IPS-15b (cell line): ENCODE results near the gene ADAM17.
A peak's percentile ranks its signal among the peaks of the same experiment; 100 is the strongest.

Experiments used
- H3K27me3 ChIP-seq: one replicate; pipeline ENCODE4 v1.6.1; 2013; ENCODE audit warnings: low read length; ENCODE audit not compliant: control insufficient read depth, insufficient read depth
- H3K36me3 ChIP-seq: one replicate; pipeline ENCODE4 v1.6.1; 2013; ENCODE audit warnings: low read length; ENCODE audit not compliant: control insufficient read depth, insufficient read depth
- H3K4me1 ChIP-seq: one replicate; pipeline ENCODE4 v1.6.1; 2013; ENCODE audit warnings: mild to moderate bottlenecking, low read length; ENCODE audit not compliant: control insufficient read depth, insufficient read depth
- H3K4me3 ChIP-seq: one replicate; pipeline ENCODE4 v1.5.1; 2013; ENCODE audit warnings: low read depth, low read length
- H3K9ac ChIP-seq: one replicate; pipeline ENCODE4 v1.6.1; 2013; ENCODE audit warnings: low read depth, mild to moderate bottlenecking, low read length
- H3K9me3 ChIP-seq: one replicate; pipeline ENCODE4 v1.6.1; 2013; ENCODE audit warnings: mild to moderate bottlenecking, low read length; ENCODE audit not compliant: control insufficient read depth, insufficient read depth

Gene ADAM17

GRCh38 chr2:9478526-9478925 is 77.1 kb downstream of the ADAM17 start:
- no peaks in the 10 kb centered on the region for H3K9me3 ChIP-seq
- H3K27me3 ChIP-seq, result peaks cover 3% of the 10 kb centered on the region
- no peak overlapping the region for H3K9ac ChIP-seq
- peaks cover 7% of the 10 kb centered on the region for H3K4me1 ChIP-seq
- no peak overlapping the region for H3K4me3 ChIP-seq
- H3K36me3 ChIP-seq, result peaks cover 1% of the 10 kb centered on the region

GRCh38 chr2:9477914-9478313 is 77.7 kb downstream of the ADAM17 start:
- peaks cover 3% of the 10 kb centered on the region for H3K27me3 ChIP-seq
- no peaks in the 10 kb centered on the region for H3K9me3 ChIP-seq
- H3K4me3 ChIP-seq, result no peak overlapping the region
- H3K4me1 ChIP-seq, result peaks cover 7% of the 10 kb centered on the region
- H3K9ac ChIP-seq, result no peak overlapping the region
- no peaks in the 10 kb centered on the region for H3K36me3 ChIP-seq

GRCh38 chr2:9474361-9475057 is 81.1 kb downstream of the ADAM17 start, which contains the start of gene IAH1:
TSS of gene IAH1 (plus strand) at chr2:9474551. CDS start at chr2:9474567, 16 bp downstream.
- H3K9me3 ChIP-seq, result no peaks in the 10 kb centered on the region
- no peak within 1 kb of the TSS for H3K9ac ChIP-seq
- H3K27me3 ChIP-seq, result peaks cover 3% of the 10 kb centered on the region
- peaks cover 4% of the 10 kb centered on the region for H3K36me3 ChIP-seq
- peak within 1 kb of the TSS; percentile 70 for H3K4me3 ChIP-seq
- peaks cover 7% of the 10 kb centered on the region for H3K4me1 ChIP-seq

GRCh38 chr2:9473985-9474360 is 81.7 kb downstream of the ADAM17 start:
- Histone ChIP-seq H3K9ac (no peak overlapping the region), H3K36me3 (peaks cover 8% of the 10 kb centered on the region), H3K4me1 (peaks cover 7% of the 10 kb centered on the region), H3K27me3 (peaks cover 3% of the 10 kb centered on the region), H3K4me3 (peak overlapping the region; percentile 70), H3K9me3 (no peaks in the 10 kb centered on the region)

GRCh38 chr2:9473308-9473984 is 82.2 kb downstream of the ADAM17 start:
- Histone ChIP-seq H3K9ac (no peak overlapping the region), H3K4me3 (peak overlapping the region; percentile 70), H3K9me3 (no peaks in the 10 kb centered on the region), H3K4me1 (peaks cover 7% of the 10 kb centered on the region), H3K36me3 (peaks cover 8% of the 10 kb centered on the region), H3K27me3 (peaks cover 3% of the 10 kb centered on the region)

- Histone ChIP-seq H3K4me1 (peaks cover 7% of the 10 kb centered on the region), H3K36me3 (peaks cover 10% of the 10 kb centered on the region), H3K9me3 (no peaks in the 10 kb centered on the region), H3K9ac (no peak overlapping the region), H3K4me3 (no peak overlapping the region), H3K27me3 (peaks cover 3% of the 10 kb centered on the region)
Observed at GRCh38 chr2:9472511-9472910, 83.1 kb downstream of the ADAM17 start.

- Histone ChIP-seq H3K4me3 (no peak overlapping the region), H3K36me3 (peaks cover 11% of the 10 kb centered on the region), H3K9ac (no peak overlapping the region), H3K9me3 (no peaks in the 10 kb centered on the region), H3K4me1 (peaks cover 5% of the 10 kb centered on the region), H3K27me3 (peaks cover 3% of the 10 kb centered on the region)
Observed at GRCh38 chr2:9471206-9471605, 84.4 kb downstream of the ADAM17 start.

GRCh38 chr2:9467687-9468086 is 87.9 kb downstream of the ADAM17 start:
- H3K4me3 ChIP-seq, result no peak overlapping the region
- no peak overlapping the region for H3K9ac ChIP-seq
- H3K27me3 ChIP-seq, result no peaks in the 10 kb centered on the region
- H3K4me1 ChIP-seq, result no peaks in the 10 kb centered on the region
- H3K9me3 ChIP-seq, result no peaks in the 10 kb centered on the region
- peaks cover 14% of the 10 kb centered on the region for H3K36me3 ChIP-seq

GRCh38 chr2:9466147-9466683 is 89.4 kb downstream of the ADAM17 start:
- peaks cover 14% of the 10 kb centered on the region for H3K36me3 ChIP-seq

GRCh38 chr2:9465170-9465569 is 90.5 kb downstream of the ADAM17 start:
- peaks cover 18% of the 10 kb centered on the region for H3K36me3 ChIP-seq
- H3K27me3 ChIP-seq, result no peaks in the 10 kb centered on the region
- H3K9ac ChIP-seq, result no peak overlapping the region
- no peaks in the 10 kb centered on the region for H3K9me3 ChIP-seq
- no peaks in the 10 kb centered on the region for H3K4me1 ChIP-seq
- H3K4me3 ChIP-seq, result no peak overlapping the region

More at GRCh38 chr2:9466147-9466683, 89.4 kb downstream of the ADAM17 start:
- H3K4me1 ChIP-seq, result no peaks in the 10 kb centered on the region
- H3K27me3 ChIP-seq, result no peaks in the 10 kb centered on the region
- no peak overlapping the region for H3K9ac ChIP-seq
- no peaks in the 10 kb centered on the region for H3K9me3 ChIP-seq
- no peak overlapping the region for H3K4me3 ChIP-seq

- Histone ChIP-seq H3K36me3 (peaks cover 10% of the 10 kb centered on the region), H3K4me3 (no peak overlapping the region), H3K9ac (no peak overlapping the region), H3K9me3 (no peaks in the 10 kb centered on the region), H3K27me3 (no peaks in the 10 kb centered on the region), H3K4me1 (no peaks in the 10 kb centered on the region)
Observed at GRCh38 chr2:9463698-9464034, 92.0 kb downstream of the ADAM17 start.
